ENCODE measurements around the gene ARPC3. TPM values are rescaled to one million over a fixed set of nuclear protein-coding genes. Genes with fewer than 3 reads are reported as not detected.

Gene ARPC3
- total and polyA plus RNA-seq, 9 of the 15 experiments (the other 6 are each of a cell fraction or from before 2014, with no cell fraction given): 74.2 to 575 (median 345) TPM

DNA sequence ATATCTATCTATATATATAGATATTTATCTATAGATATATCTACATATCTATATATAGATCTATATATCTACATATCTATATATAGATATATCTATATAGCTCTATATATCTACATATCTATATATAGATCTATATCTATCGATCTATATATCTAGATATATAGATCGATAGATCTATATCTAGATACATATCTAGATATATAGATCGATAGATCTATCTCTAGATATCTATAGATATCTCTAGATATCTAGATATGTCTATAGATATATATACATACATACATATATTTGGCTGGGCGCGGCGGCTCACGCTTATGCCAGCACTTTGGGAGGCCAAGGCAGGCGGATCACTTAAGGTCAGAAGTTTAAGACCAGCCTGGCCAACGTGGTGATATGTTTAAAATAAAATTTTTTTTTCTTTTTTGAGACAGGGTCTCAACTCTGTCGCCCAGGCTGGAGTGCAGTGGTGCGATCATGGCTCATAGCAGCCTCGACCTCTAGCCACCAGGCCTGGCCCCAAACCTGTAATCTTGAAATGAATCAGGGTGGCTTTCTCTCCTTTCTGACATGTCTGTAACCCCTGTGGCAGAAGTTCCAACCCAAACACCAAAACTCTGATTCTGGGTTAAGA is 18.1 kb downstream of the ARPC3 start:
- no peak for DNase-seq (ENCODE audit: extremely low read depth in 1 of 4, low spot score in 3 of 4)
- WGBS (ENCODE audit: insufficient coverage, low coverage, missing lambda C conversion rate): 56% methylated on average over 12 of the region's 12 CpGs

More for the DNA sequence above, 18.1 kb downstream of the ARPC3 start:
- H3K4me2 ChIP-seq (ENCODE audit: insufficient read depth, low read length): no peak overlapping the region
- ATAC-seq (no peak), FAIRE-seq (no peak)
- ChIA-PET POLR2A (interaction anchor here (0.6 to 1.8 kb wide), 16 partner anchors 11 to 1343 kb away, joined by 3 to 26 read pairs (median 5); partner anchors contain the start of genes ANAPC7, ARPC3 and ATP2A2), CTCF (ENCODE audit: low intra/inter-chr PET ratio) (interaction anchor here (0.6 to 1.6 kb wide), 3 partner anchors 77 to 332 kb away, joined by 4 to 11 read pairs (median 7); no protein-coding TSS in a partner anchor)
- intact Hi-C loops (cut with micrococcal nuclease): loop anchor here (1.0 to 5.0 kb wide), 3 partner anchors 45 to 332 kb away; no protein-coding TSS in a partner anchor
- no peak overlapping the region for H3K4me3 ChIP-seq
- BruUV-seq (replicated peaks): no TSS peak
- H3K9me3 ChIP-seq (replicated peaks; ENCODE audit: control insufficient read depth, insufficient read depth, low read depth, low read length): no peaks in the 10 kb centered on the region
- peaks cover 0 to 11% of the 10 kb centered on the region in 2 experiments; a peak in 2 of 5 replicates for H3K4me1 ChIP-seq (replicated peaks in 1 of 2; ENCODE audit: control insufficient read depth in 2 of 2, insufficient read depth in 2 of 2, low read length in 2 of 2)
- no peaks in the 10 kb centered on the region for H3K79me2 ChIP-seq (ENCODE audit: control insufficient read depth, insufficient read depth, low read length)
- no peaks in the 10 kb centered on the region for H3K27me3 ChIP-seq (ENCODE audit: control insufficient read depth in 2 of 2, insufficient read depth in 2 of 2, low read length in 2 of 2)
- TF ChIP-seq, protein P1, sequence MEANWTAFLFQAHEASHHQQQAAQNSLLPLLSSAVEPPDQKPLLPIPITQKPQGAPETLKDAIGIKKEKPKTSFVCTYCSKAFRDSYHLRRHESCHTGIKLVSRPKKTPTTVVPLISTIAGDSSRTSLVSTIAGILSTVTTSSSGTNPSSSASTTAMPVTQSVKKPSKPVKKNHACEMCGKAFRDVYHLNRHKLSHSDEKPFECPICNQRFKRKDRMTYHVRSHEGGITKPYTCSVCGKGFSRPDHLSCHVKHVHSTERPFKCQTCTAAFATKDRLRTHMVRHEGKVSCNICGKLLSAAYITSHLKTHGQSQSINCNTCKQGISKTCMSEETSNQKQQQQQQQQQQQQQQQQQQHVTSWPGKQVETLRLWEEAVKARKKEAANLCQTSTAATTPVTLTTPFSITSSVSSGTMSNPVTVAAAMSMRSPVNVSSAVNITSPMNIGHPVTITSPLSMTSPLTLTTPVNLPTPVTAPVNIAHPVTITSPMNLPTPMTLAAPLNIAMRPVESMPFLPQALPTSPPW (CRISPR knock-in tag; IDR thresholded peaks at IDR 0.05): no peak
- TF ChIP-seq, protein P2, sequence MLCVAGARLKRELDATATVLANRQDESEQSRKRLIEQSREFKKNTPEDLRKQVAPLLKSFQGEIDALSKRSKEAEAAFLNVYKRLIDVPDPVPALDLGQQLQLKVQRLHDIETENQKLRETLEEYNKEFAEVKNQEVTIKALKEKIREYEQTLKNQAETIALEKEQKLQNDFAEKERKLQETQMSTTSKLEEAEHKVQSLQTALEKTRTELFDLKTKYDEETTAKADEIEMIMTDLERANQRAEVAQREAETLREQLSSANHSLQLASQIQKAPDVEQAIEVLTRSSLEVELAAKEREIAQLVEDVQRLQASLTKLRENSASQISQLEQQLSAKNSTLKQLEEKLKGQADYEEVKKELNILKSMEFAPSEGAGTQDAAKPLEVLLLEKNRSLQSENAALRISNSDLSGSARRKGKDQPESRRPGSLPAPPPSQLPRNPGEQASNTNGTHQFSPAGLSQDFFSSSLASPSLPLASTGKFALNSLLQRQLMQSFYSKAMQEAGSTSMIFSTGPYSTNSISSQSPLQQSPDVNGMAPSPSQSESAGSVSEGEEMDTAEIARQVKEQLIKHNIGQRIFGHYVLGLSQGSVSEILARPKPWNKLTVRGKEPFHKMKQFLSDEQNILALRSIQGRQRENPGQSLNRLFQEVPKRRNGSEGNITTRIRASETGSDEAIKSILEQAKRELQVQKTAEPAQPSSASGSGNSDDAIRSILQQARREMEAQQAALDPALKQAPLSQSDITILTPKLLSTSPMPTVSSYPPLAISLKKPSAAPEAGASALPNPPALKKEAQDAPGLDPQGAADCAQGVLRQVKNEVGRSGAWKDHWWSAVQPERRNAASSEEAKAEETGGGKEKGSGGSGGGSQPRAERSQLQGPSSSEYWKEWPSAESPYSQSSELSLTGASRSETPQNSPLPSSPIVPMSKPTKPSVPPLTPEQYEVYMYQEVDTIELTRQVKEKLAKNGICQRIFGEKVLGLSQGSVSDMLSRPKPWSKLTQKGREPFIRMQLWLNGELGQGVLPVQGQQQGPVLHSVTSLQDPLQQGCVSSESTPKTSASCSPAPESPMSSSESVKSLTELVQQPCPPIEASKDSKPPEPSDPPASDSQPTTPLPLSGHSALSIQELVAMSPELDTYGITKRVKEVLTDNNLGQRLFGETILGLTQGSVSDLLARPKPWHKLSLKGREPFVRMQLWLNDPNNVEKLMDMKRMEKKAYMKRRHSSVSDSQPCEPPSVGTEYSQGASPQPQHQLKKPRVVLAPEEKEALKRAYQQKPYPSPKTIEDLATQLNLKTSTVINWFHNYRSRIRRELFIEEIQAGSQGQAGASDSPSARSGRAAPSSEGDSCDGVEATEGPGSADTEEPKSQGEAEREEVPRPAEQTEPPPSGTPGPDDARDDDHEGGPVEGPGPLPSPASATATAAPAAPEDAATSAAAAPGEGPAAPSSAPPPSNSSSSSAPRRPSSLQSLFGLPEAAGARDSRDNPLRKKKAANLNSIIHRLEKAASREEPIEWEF (CRISPR knock-in tag; IDR thresholded peaks at IDR 0.05): peak; percentile 98
- peak; percentile 70; the same call in 1 of the 2 replicates for TF ChIP-seq GATAD2B (IDR thresholded peaks at IDR 0.05; ENCODE audit: borderline replicate concordance)
- 0 out of 2 replicates have a peak, but pooled peaks have one; percentile 14 for TF ChIP-seq GABPA (tag; conservative IDR thresholded peaks at IDR 0.05; ENCODE audit: low read depth)
- no peak for TF ChIP-seq HNRNPH1 (optimal IDR thresholded peaks at IDR 0.05; ENCODE audit: low read depth, low read length)
- TF ChIP-seq ADNP (tag; IDR thresholded peaks at IDR 0.05): peak; percentile 17; the same call in 1 of the 2 replicates
- TF ChIP-seq TAF9B (IDR thresholded peaks at IDR 0.05; ENCODE audit: partially characterized antibody): peak; percentile 17
- peaks cover 19% of the 10 kb centered on the region; the same call in 2 of the 3 replicates for H3K36me3 ChIP-seq (ENCODE audit: control insufficient read depth, insufficient read depth, low read length)
- no peak overlapping the region for H2AFZ ChIP-seq (ENCODE audit: low read depth, low read length)
- in situ Hi-C loops (cut with MboI): loop anchor here (5.0 kb wide), 1 partner anchor 65 kb away; no protein-coding TSS in a partner anchor
- no peaks in the 10 kb centered on the region for H4K20me1 ChIP-seq (replicated peaks; ENCODE audit: control insufficient read depth, insufficient read depth, low read length)
- peak overlapping the region; percentile 40; the same call in 1 of the 3 replicates for H3K27ac ChIP-seq (ENCODE audit: extremely low read depth, low read depth, low read length)
- no peaks in the 10 kb centered on the region for H3K9me1 ChIP-seq (ENCODE audit: control insufficient read depth, insufficient read depth, low read length)
- peak overlapping the region in 1 of 2 experiments; percentile 81; a peak in 1 of 4 replicates for H3K9ac ChIP-seq (ENCODE audit: insufficient read depth in 1 of 2, low read depth in 2 of 2, low read length in 2 of 2)
